ENCODE measurements around the gene RBMS3.
"Not testable (repeated sequence)": the region's sequence is repeated elsewhere in the genome, so short reads cannot be mapped to it uniquely, and the experiment has no call there.

RBMS3 gene

GRCh38 chr3:29385046-29385830 lies 104.4 kb downstream of the RBMS3 start:
- DNase-seq (ENCODE audit: low spot score): no peak

GRCh38 chr3:29389362-29389761 lies 108.5 kb downstream of the RBMS3 start:
- DNase-seq (ENCODE audit: low spot score): no peak

GRCh38 chr3:29392625-29393388 lies 111.9 kb downstream of the RBMS3 start:
- DNase-seq (ENCODE audit: low spot score): no peak

- not testable (repeated sequence) for DNase-seq (ENCODE audit: low spot score)
These were observed 113.1 kb downstream of the RBMS3 start for GRCh38 chr3:29393946-29394345.

- no peak for DNase-seq (ENCODE audit: low spot score)
These were observed 116.5 kb downstream of the RBMS3 start for GRCh38 chr3:29397406-29397805.

- DNase-seq (ENCODE audit: low spot score): no peak
These were observed 117.9 kb downstream of the RBMS3 start for GRCh38 chr3:29398787-29399186.

GRCh38 chr3:29406291-29406832 lies 125.5 kb downstream of the RBMS3 start:
- no peak for DNase-seq (ENCODE audit: low spot score)

GRCh38 chr3:29408676-29409075 lies 127.8 kb downstream of the RBMS3 start:
- peak; percentile 74 for DNase-seq (ENCODE audit: low spot score)

GRCh38 chr3:29409409-29409808 lies 128.5 kb downstream of the RBMS3 start:
- DNase-seq (ENCODE audit: low spot score): peak; percentile 56

GRCh38 chr3:29410220-29410619 lies 129.3 kb downstream of the RBMS3 start:
- no peak for DNase-seq (ENCODE audit: low spot score)

- DNase-seq (ENCODE audit: low spot score): no peak
These were observed 130.0 kb downstream of the RBMS3 start for GRCh38 chr3:29410660-29411405.

- DNase-seq (ENCODE audit: low spot score): no peak
These were observed 131.2 kb downstream of the RBMS3 start for GRCh38 chr3:29412110-29412509.

- no peak for DNase-seq (ENCODE audit: low spot score)
These were observed 133.8 kb downstream of the RBMS3 start for GRCh38 chr3:29414468-29415224.

GRCh38 chr3:29415482-29416223 lies 134.8 kb downstream of the RBMS3 start:
- DNase-seq (ENCODE audit: low spot score): no peak

GRCh38 chr3:29416514-29416913 lies 135.6 kb downstream of the RBMS3 start:
- no peak for DNase-seq (ENCODE audit: low spot score)

GRCh38 chr3:29420106-29420505 lies 139.2 kb downstream of the RBMS3 start:
- DNase-seq (ENCODE audit: low spot score): no peak

- DNase-seq (ENCODE audit: low spot score): no peak
These were observed 145.7 kb downstream of the RBMS3 start for GRCh38 chr3:29426302-29427226.

GRCh38 chr3:29427266-29428103 lies 146.6 kb downstream of the RBMS3 start:
- no peak for DNase-seq (ENCODE audit: low spot score)
